GM18511 (cell line): ENCODE results near the gene SMNDC1.
"Not testable (repeated sequence)": the region's sequence is repeated elsewhere in the genome, so short reads cannot be mapped to it uniquely, and the experiment has no call there.

ENCODE experiments used
- ATAC-seq: cut with Tn5 transposase; IDR thresholded peaks from one replicate; pipeline ENCODE4 v1.9.1; 2021; ENCODE audit warnings: mild to moderate bottlenecking, moderate library complexity; ENCODE audit not compliant: unreplicated experiment

SMNDC1 gene

GRCh38 chr10:110258542-110258941, 46.2 kb downstream of the SMNDC1 start:
- no peak for ATAC-seq

- no peak for ATAC-seq
Measured at GRCh38 chr10:110254467-110254866, 50.3 kb downstream of the SMNDC1 start.

- no peak for ATAC-seq
Measured at GRCh38 chr10:110252151-110252550, 52.6 kb downstream of the SMNDC1 start.

- peak; percentile 84 for ATAC-seq
Measured at GRCh38 chr10:110251392-110251791, 53.3 kb downstream of the SMNDC1 start.

- peak; percentile 67 for ATAC-seq
Measured at GRCh38 chr10:110249489-110249888, 55.2 kb downstream of the SMNDC1 start.

- ATAC-seq = not testable (repeated sequence)
Measured at GRCh38 chr10:110247833-110248232, 56.9 kb downstream of the SMNDC1 start.

GRCh38 chr10:110244550-110244949, 60.2 kb downstream of the SMNDC1 start:
- ATAC-seq = no peak

GRCh38 chr10:110242511-110242910, 62.2 kb downstream of the SMNDC1 start:
- no peak for ATAC-seq

- peak; percentile 45 for ATAC-seq
Measured at GRCh38 chr10:110241841-110242240, 62.9 kb downstream of the SMNDC1 start.

GRCh38 chr10:110241407-110241806, 63.3 kb downstream of the SMNDC1 start:
- ATAC-seq = peak; percentile 74
